CD4-positive, alpha-beta memory T cell (primary cell): ENCODE data around the gene PRR14. TPM values are rescaled to one million over a fixed set of nuclear protein-coding genes. Genes with fewer than 3 reads are reported as not detected.
"Not testable (repeated sequence)": the region's sequence is repeated elsewhere in the genome, so short reads cannot be mapped to it uniquely, and the experiment has no call there.

ENCODE experiments used
- CTCF ChIA-PET: fragments of 350-600 bp; sonication (Branson Sonifier 250); formaldehyde crosslinking; loops from one replicate; lab custom pipeline; 2021; ENCODE audit warnings: inconsistent platforms; ENCODE audit not compliant: partially characterized antibody; lab: Charles Lee
- POLR2A ChIA-PET: fragments of 350-600 bp; sonication (Branson Sonifier 250); formaldehyde crosslinking; loops from one replicate; lab custom pipeline; 2021; ENCODE audit not compliant: partially characterized antibody; lab: Charles Lee
- DNase-seq, 5 donors: peaks; one replicate each; pipeline versions ENCODE4 v3.0.0 to v3.0.0-alpha.2; 2020 to 2022; ENCODE audit warnings: mixed read lengths in 1 of 5
- H3K27ac ChIP-seq: one replicate; pipeline ENCODE4 v1.7.0; 2013; ENCODE audit warnings: low read depth, low read length
- H3K27me3 ChIP-seq: 2 replicates; pipeline ENCODE4 v1.7.0; 2013; ENCODE audit warnings: mild to moderate bottlenecking, low read length, moderate library complexity; ENCODE audit not compliant: insufficient read depth
- H3K36me3 ChIP-seq: 2 replicates; pipeline ENCODE4 v1.7.0; 2013; ENCODE audit warnings: mild to moderate bottlenecking, low read length, moderate library complexity; ENCODE audit not compliant: insufficient read depth
- H3K4me1 ChIP-seq: 2 replicates; pipeline ENCODE4 v1.7.0; 2013; ENCODE audit warnings: mild to moderate bottlenecking, low read length, moderate library complexity; ENCODE audit not compliant: insufficient read depth
- H3K4me3 ChIP-seq, 2 donors: one replicate each; pipeline ENCODE4 v1.7.0; 2013; ENCODE audit warnings: low read length in 2 of 2, mild to moderate bottlenecking in 1 of 2
- H3K9me3 ChIP-seq, 2 donors: one replicate each; pipeline ENCODE4 v1.7.0; 2013; ENCODE audit warnings: low read length in 2 of 2, control low read depth in 1 of 2; ENCODE audit not compliant: control insufficient read depth in 1 of 2
- H3K27ac Mint-ChIP-seq, 7 donors: one replicate each; pipeline ENCODE4 v1.8.0; 2020 to 2021; ENCODE audit warnings: mixed read lengths in 7 of 7, mild to moderate bottlenecking in 6 of 7, inconsistent platforms in 3 of 7, moderate library complexity in 3 of 7
- H3K27me3 Mint-ChIP-seq, 2 donors: one replicate each; pipeline ENCODE4 v1.8.0; 2020 to 2021; ENCODE audit warnings: mixed read lengths in 2 of 2
- H3K36me3 Mint-ChIP-seq, 2 donors: one replicate each; pipeline ENCODE4 v1.8.0; 2020 to 2021; ENCODE audit warnings: mixed read lengths in 2 of 2, inconsistent platforms in 1 of 2, mild to moderate bottlenecking in 1 of 2
- H3K4me1 Mint-ChIP-seq, 4 donors: one replicate each; pipeline ENCODE4 v1.8.0; 2020 to 2021; ENCODE audit warnings: mixed read lengths in 4 of 4, mild to moderate bottlenecking in 1 of 4
- H3K4me3 Mint-ChIP-seq, 8 donors: one replicate each; pipeline ENCODE4 v1.8.0; 2020 to 2021; ENCODE audit warnings: mixed read lengths in 8 of 8, mild to moderate bottlenecking in 7 of 8, moderate library complexity in 6 of 8, inconsistent platforms in 3 of 8
- H3K9me3 Mint-ChIP-seq, 8 donors: one replicate each; pipeline ENCODE4 v1.8.0; 2020 to 2021; ENCODE audit warnings: mixed read lengths in 8 of 8, mild to moderate bottlenecking in 5 of 8, inconsistent platforms in 3 of 8, moderate library complexity in 1 of 8
- intact Hi-C: fragments of 100-400 bp; cut with micrococcal nuclease; formaldehyde crosslinking; loops from one replicate; pipeline ENCODE4 v1.15.1; 2023
- polyA plus RNA-seq, 2 donors: library from polyadenylated mRNA; unstranded; fragments of 300-500 nt; fragmentation: Illumina TruSeq; gene quantifications; one replicate each; pipeline ENCODE4 v1.2.3, GENCODE V29; 2021
- total RNA-seq, 2 experiments: library from RNA; stranded (reverse); gene quantifications; one replicate each; pipeline ENCODE4 v1.2.3, GENCODE V29; 2021

PRR14 gene
- total and polyA plus RNA-seq, 4 experiments from 2014 or later, result 8.7 to 100 (median 59.0) TPM

DNA sequence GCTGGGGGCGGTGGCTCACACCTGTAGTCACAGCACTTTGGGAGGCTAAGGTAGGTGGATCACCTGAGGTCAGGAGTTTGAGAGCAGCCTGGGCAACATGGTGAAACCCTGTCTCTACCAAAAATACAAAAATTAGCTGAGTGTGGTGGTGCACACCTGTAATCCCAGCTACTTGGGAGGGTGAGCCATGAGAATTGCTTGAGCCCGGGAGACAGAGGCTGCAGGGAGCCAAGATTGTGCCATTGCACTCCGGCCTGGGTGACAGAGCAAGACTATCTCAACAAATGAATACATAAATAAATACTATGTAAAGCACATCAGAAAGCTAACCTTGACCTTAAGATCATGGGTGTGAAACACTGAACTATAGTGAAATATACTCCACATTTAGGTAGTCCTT, 45.9 kb downstream of the PRR14 start:
- not testable (repeated sequence) for H3K4me3 Mint-ChIP-seq

DNA sequence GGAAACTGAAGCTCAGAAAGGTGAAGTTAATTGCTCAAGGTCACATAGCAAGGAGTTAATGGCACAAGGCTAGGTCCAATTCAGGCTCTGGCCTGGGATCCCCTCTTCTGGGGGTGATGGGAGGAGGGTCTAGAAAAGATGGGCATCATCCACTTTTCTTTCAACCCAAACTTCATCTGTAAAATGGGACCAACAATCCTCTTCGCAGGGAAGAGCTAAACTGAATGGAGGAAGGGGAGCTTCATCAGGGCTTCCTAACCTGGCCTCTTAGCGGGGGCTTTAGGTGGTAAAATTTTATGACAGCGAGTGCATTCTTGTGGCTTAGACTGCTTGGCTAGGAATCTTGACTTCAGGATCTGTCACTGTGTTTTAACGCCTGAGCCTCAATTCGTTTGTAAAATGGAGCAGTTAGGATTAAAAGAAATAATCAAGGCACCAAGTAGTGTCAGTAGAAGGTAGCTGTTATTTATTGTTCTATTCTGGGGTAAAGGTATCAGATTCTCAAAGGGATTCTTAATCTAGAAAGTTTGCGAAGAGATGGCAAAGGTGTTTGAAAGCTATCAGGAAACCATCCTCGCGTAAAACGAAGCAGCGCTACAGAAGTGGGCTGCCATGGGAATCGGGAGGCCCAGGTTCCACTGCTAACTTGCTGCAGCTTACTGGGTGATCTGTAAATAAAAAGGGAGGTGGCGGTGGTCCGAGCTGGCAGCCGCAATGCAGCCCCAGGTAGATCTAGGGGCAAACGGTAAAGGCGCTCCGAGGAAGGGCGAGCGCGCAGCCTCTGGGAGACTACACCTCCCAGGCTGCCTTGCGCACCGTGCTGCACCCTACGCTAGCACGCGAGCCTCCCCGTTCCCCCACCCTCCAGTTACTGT, 46.7 kb downstream of the PRR14 start:
- peak overlapping the region; percentile 100 for H3K27ac ChIP-seq
- H3K27me3 ChIP-seq, result no peaks in the 10 kb centered on the region
- peak overlapping the region; percentile 100 for H3K27ac Mint-ChIP-seq
- peaks cover 36% of the 10 kb centered on the region for H3K4me1 ChIP-seq
- H3K36me3 ChIP-seq, result peaks cover 7% of the 10 kb centered on the region
- peak overlapping the region in 1 of 2 donors; percentile 71 for H3K4me3 ChIP-seq
- H3K4me3 Mint-ChIP-seq, result peak overlapping the region; percentile 95 to 99 (median 96)
- H3K9me3 ChIP-seq, result no peaks in the 10 kb centered on the region
- H3K4me1 Mint-ChIP-seq, result peaks cover 22 to 41% (median 33%) of the 10 kb centered on the region in 4 donors
- H3K9me3 Mint-ChIP-seq, result peaks cover 0 to 3% (median 0%) of the 10 kb centered on the region in 8 donors
- peaks cover 0 to 3% of the 10 kb centered on the region in 2 donors for H3K27me3 Mint-ChIP-seq
- intact Hi-C loops, result loop anchor here (1.0 to 2.0 kb wide), 12 partner anchors 39 to 1875 kb away; partner anchors contain the start of genes ARMC5, ATXN2L, CFAP119 and FBRS
- ChIA-PET CTCF (interaction anchor here (0.7 to 2.6 kb wide), 11 partner anchors 8 to 268 kb away, joined by 3 to 21 read pairs (median 5); partner anchors contain the start of genes DCTPP1, FBRS and PRR14), POLR2A (interaction anchor here (1.0 to 9.2 kb wide), 16 partner anchors 9 to 205 kb away, joined by 3 to 154 read pairs (median 4); partner anchors contain the start of genes FBRS, PHKG2, PRR14 and ZNF688)
- H3K36me3 Mint-ChIP-seq, result peaks cover 3 to 25% of the 10 kb centered on the region in 2 donors
- no peak for DNase-seq

More for the DNA sequence above, 45.9 kb downstream of the PRR14 start:
- H3K9me3 ChIP-seq, H3K27ac ChIP-seq, H3K27me3 ChIP-seq, DNase-seq, H3K27me3 Mint-ChIP-seq, H3K4me3 ChIP-seq, intact Hi-C loops, H3K36me3 ChIP-seq, H3K9me3 Mint-ChIP-seq: not testable (repeated sequence)
- Mint-ChIP-seq H3K27ac (peak overlapping the region in 1 of 7 donors; percentile 100), H3K36me3 (peaks cover 3 to 25% of the 10 kb centered on the region in 2 donors), H3K4me1 (peaks cover 22 to 42% (median 33%) of the 10 kb centered on the region in 4 donors)
- ChIA-PET POLR2A (interaction anchor here (0.6 to 9.2 kb wide), 7 partner anchors 25 to 319 kb away, joined by 3 to 154 read pairs (median 5); partner anchors contain the start of genes FBRS and PRR14), CTCF (interaction anchor here (0.8 to 2.6 kb wide), 11 partner anchors 9 to 1025 kb away, joined by 3 to 21 read pairs (median 5); partner anchors contain the start of genes DCTPP1, FBRS and PRR14)
- H3K4me1 ChIP-seq, result peaks cover 36% of the 10 kb centered on the region

DNA sequence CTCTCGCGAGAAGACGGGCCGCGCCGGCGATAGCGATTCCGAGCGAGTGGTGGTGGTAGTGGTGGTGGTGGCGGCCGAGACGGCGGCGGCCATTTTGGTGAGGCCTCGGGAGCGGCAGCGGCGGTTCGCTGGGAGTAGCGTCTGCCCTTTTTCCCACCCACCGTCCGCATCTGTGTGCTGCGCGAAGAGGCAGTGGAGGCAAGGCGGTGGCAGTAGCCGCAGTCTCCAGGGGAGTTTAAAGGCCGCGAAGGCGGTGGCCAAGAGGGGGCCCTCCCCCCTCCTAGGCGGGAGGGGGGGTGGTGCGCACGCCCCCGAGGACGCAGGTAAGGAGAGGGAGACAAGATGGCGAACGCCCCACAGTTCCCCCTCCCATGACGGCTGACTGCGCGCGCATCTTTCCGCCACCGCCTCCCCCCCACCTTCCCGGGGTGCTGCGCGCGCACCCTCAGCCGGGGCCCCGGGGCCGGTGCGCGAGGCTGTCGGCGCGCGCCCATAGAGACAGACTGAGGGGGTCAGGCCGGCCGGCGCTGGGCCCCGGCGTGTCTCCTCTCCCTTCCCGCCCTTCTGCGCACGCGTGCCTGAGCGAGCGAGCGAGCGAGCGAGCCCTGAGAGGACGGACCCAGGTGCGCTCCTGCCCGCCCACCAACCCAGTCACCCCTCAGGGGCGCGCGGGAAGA, 47.5 kb downstream of the PRR14 start:
- H3K27ac Mint-ChIP-seq, result peak overlapping the region; percentile 100
- peaks cover 0 to 3% (median 0%) of the 10 kb centered on the region in 8 donors for H3K9me3 Mint-ChIP-seq
- H3K27me3 ChIP-seq, result no peaks in the 10 kb centered on the region
- H3K27me3 Mint-ChIP-seq, result peaks cover 0 to 3% of the 10 kb centered on the region in 2 donors
- H3K4me1 Mint-ChIP-seq, result peaks cover 22 to 44% (median 32%) of the 10 kb centered on the region in 4 donors
- peak; percentile 99 to 100 (median 100) for DNase-seq
- peak overlapping the region; percentile 100 for H3K27ac ChIP-seq
- intact Hi-C loops, result loop anchor here (1.0 to 2.0 kb wide), 12 partner anchors 40 to 1875 kb away; partner anchors contain the start of genes ARMC5, ATXN2L, CFAP119 and FBRS
- H3K36me3 Mint-ChIP-seq, result peaks cover 6 to 30% of the 10 kb centered on the region in 2 donors
- H3K4me3 ChIP-seq, result peak overlapping the region; percentile 61 to 71
- ChIA-PET CTCF (interaction anchor here (1.7 to 2.6 kb wide), 5 partner anchors 39 to 268 kb away, joined by 4 to 21 read pairs (median 5); partner anchors contain the start of genes DCTPP1, FBRS and PRR14), POLR2A (interaction anchor here (1.0 to 9.2 kb wide), 23 partner anchors 8 to 280 kb away, joined by 3 to 154 read pairs (median 4); partner anchors contain the start of genes FBRS, ITGAL, PHKG2 and PRR14)
- peaks cover 10% of the 10 kb centered on the region for H3K36me3 ChIP-seq
- peaks cover 36% of the 10 kb centered on the region for H3K4me1 ChIP-seq
- peak overlapping the region; percentile 95 to 99 (median 96) for H3K4me3 Mint-ChIP-seq
- H3K9me3 ChIP-seq, result no peaks in the 10 kb centered on the region

DNA sequence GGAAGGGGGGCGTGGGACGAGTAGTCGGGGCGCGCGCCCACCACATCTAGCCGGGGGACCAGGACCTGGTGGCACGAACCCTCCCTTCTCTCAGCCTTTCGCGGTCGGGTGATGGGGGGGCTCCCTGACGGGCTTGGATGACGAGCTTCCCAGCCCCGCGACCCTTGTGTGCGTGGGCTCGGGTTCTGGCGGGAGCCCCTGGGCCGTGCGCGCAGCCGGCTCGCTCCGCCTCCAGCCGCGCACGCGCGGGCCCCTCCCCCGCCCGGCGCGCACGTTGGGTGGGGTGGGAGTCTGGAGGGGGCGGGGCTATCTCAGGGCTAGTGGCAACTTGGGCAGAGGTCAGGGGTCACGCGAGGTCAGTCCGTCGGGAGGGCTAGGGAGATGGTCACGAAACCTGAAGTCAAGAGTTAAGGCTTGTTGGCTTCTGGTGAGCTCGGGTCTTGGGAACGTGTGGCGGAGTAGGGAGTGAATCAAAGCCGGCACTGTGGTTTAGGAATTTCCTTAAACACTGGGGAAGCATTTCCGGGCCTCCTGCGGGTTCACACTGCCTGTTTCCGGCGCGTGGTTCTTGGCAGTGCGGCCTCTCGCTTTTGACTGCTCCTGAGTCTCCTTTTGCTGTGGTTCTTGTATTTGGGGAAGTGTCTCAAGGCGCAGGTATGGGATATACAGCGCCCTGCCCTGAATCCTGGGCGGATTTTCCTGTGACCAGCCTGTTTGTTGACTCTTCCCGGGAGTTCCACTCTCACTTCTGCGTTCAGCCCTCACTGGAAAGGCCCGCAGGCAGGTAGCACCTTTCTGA, 48.3 kb downstream of the PRR14 start, which contains the start of gene SRCAP:
Gene SRCAP, plus strand, starts transcription at position 356 of the 799 bp plus-strand sequence. CDS start 1,654 bp downstream, outside the sequence.
- POLR2A ChIA-PET, result interaction anchor here (0.9 to 9.2 kb wide), 13 partner anchors 12 to 291 kb away, joined by 3 to 154 read pairs (median 3); partner anchors contain the start of genes FBRS, ITGAL, PRR14 and ZNF771
- H3K4me1 ChIP-seq, result peaks cover 31% of the 10 kb centered on the region
- Mint-ChIP-seq H3K9me3 (peaks cover 0 to 3% (median 0%) of the 10 kb centered on the region in 8 donors), H3K4me3 (peak within 1 kb of the TSS; percentile 95 to 99 (median 97)), H3K36me3 (peaks cover 9 to 33% of the 10 kb centered on the region in 2 donors), H3K4me1 (peaks cover 17 to 38% (median 27%) of the 10 kb centered on the region in 4 donors), H3K27me3 (peaks cover 0 to 3% of the 10 kb centered on the region in 2 donors), H3K27ac (peak within 1 kb of the TSS; percentile 100)
- H3K36me3 ChIP-seq, result peaks cover 13% of the 10 kb centered on the region
- peak within 1 kb of the TSS; percentile 61 to 71 for H3K4me3 ChIP-seq
- CTCF ChIA-PET, result no interaction called here
- intact Hi-C loops, result loop anchor here (1.0 to 2.0 kb wide), 13 partner anchors 41 to 1876 kb away; partner anchors contain the start of genes ARMC5, ATXN2L, CFAP119 and FBRS
- peak within 1 kb of the TSS; percentile 100 for H3K27ac ChIP-seq
- DNase-seq, result peak; percentile 78 to 83 (median 78)
- no peaks in the 10 kb centered on the region for H3K27me3 ChIP-seq
- no peaks in the 10 kb centered on the region for H3K9me3 ChIP-seq

DNA sequence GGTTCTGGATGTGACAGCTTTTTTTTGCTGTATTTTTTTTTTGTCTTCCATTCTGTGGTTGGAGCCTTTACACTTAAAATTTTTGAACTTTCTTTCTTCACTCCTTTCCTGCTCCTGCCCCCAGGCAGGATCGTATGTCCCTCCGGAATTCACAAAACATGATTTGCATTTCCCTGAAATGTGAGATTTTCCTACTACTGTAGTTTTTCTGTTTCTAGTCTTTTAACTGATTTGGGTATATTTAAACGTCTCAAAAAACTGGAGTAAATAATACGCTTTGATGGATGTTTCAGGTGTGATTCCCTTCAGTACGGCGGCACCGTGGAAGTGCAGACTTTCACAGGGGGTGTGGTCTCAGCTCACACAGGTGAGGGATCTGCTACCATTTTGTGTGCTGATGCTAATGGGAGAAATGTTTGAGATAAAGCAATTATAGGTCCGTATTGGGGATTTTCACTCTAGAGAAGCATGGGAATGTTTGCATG, 48.9 kb downstream of the PRR14 start:
- H3K27ac ChIP-seq, result peak overlapping the region; percentile 100
- intact Hi-C loops, result loop anchor here (1.0 to 2.0 kb wide), 4 partner anchors 65 to 1877 kb away; partner anchors contain the start of gene ATXN2L
- Mint-ChIP-seq H3K27ac (peak overlapping the region; percentile 95 to 100 (median 99)), H3K4me3 (peak overlapping the region; percentile 94 to 98 (median 97)), H3K36me3 (peaks cover 14 to 40% of the 10 kb centered on the region in 2 donors), H3K27me3 (peaks cover 0 to 3% of the 10 kb centered on the region in 2 donors), H3K9me3 (peaks cover 0 to 3% (median 0%) of the 10 kb centered on the region in 8 donors), H3K4me1 (peaks cover 16 to 38% (median 26%) of the 10 kb centered on the region in 4 donors)
- H3K9me3 ChIP-seq, result no peaks in the 10 kb centered on the region
- CTCF ChIA-PET, result interaction anchor here (1.1 kb wide), 1 partner anchor 41 kb away, joined by 4 read pairs; the partner anchor contains the start of gene FBRS
- peaks cover 29% of the 10 kb centered on the region for H3K4me1 ChIP-seq
- POLR2A ChIA-PET, result interaction anchor here (0.9 to 9.2 kb wide), 10 partner anchors 11 to 292 kb away, joined by 3 to 154 read pairs (median 4); partner anchors contain the start of genes FBRS, ITGAL, PRR14 and ZNF771
- H3K4me3 ChIP-seq, result peak overlapping the region; percentile 38 to 71
- H3K36me3 ChIP-seq, result peaks cover 20% of the 10 kb centered on the region
- H3K27me3 ChIP-seq, result no peaks in the 10 kb centered on the region
- DNase-seq, result no peak
